GM12873 (cell line): Measurements from ENCODE around the gene RUFY3.

ENCODE experiments used
- CTCF ChIP-seq: IDR thresholded peaks from 2 replicates; pipeline ENCODE4 v1.5.1; 2012; ENCODE audit warnings: low read depth, mild to moderate bottlenecking, moderate library complexity, low read length, control low read depth; ENCODE audit not compliant: insufficient read depth; ENCODE audit errors: missing control alignments

The RUFY3 gene

GRCh38 chr4:70712150-70712549, 9.6 kb upstream of the RUFY3 start:
- TF ChIP-seq CTCF: no peak

- TF ChIP-seq CTCF: no peak
Observed at GRCh38 chr4:70712604-70713452, 8.9 kb upstream of the RUFY3 start.

GRCh38 chr4:70713453-70714078, 8.2 kb upstream of the RUFY3 start:
- no peak for TF ChIP-seq CTCF

GRCh38 chr4:70714079-70714887, 7.5 kb upstream of the RUFY3 start:
- no peak for TF ChIP-seq CTCF

GRCh38 chr4:70715097-70715496, 6.7 kb upstream of the RUFY3 start:
- TF ChIP-seq CTCF: no peak

- no peak for TF ChIP-seq CTCF
Observed at GRCh38 chr4:70718811-70719604, 2.8 kb upstream of the RUFY3 start.
